ENCODE measurements around the gene SPP2. TPM values are rescaled to one million over a fixed set of nuclear protein-coding genes. Genes with fewer than 3 reads are reported as not detected.

SPP2 gene
- total and polyA plus RNA-seq, 9 of the 15 experiments (the other 6 are each of a cell fraction or from before 2014, with no cell fraction given), result not detected

DNA sequence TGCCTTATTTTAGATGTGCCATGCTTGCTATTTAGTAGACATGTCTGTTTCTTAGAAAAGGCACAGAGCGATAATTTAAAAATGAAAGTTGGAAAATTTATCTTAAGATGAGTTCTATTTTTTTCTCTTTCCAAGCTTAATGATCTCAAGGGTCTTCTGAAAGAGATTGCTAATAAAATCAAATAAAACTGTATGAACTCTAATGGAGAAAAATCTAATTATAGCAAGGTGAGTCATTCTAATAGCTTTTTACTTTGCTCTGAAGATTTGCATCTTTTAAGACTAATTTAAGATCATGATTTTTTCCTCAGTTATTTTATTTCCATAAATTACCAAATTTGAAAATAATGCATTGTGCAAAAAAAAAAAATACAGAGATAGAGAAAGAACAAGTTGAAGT lies 36.1 kb upstream of the SPP2 start:
- WGBS (ENCODE audit: insufficient coverage, low coverage, missing lambda C conversion rate), result 0% methylated on average over 1 of the region's 1 CpG

More for the DNA sequence above, 36.1 kb upstream of the SPP2 start:
- intact Hi-C loops (cut with micrococcal nuclease), result no loop called here
- Histone ChIP-seq H3K9me1 (ENCODE audit: control insufficient read depth, insufficient read depth, low read length) (no peaks in the 10 kb centered on the region), H3K27ac (ENCODE audit: extremely low read depth, low read depth, low read length) (no peak overlapping the region), H3K9ac (ENCODE audit: insufficient read depth in 1 of 2, low read depth in 2 of 2, low read length in 2 of 2) (no peak overlapping the region), H4K20me1 (replicated peaks; ENCODE audit: control insufficient read depth, insufficient read depth, low read length) (no peaks in the 10 kb centered on the region), H2AFZ (ENCODE audit: low read depth, low read length) (no peak overlapping the region), H3K4me2 (ENCODE audit: insufficient read depth, low read length) (no peak overlapping the region), H3K4me1 (replicated peaks in 1 of 2; ENCODE audit: control insufficient read depth in 2 of 2, insufficient read depth in 2 of 2, low read length in 2 of 2) (no peaks in the 10 kb centered on the region), H3K4me3 (no peak overlapping the region), H3K9me3 (replicated peaks; ENCODE audit: control insufficient read depth, insufficient read depth, low read depth, low read length) (no peaks in the 10 kb centered on the region), H3K36me3 (ENCODE audit: control insufficient read depth, insufficient read depth, low read length) (no peaks in the 10 kb centered on the region), H3K79me2 (ENCODE audit: control insufficient read depth, insufficient read depth, low read length) (no peaks in the 10 kb centered on the region), H3K27me3 (ENCODE audit: control insufficient read depth in 2 of 2, insufficient read depth in 2 of 2, low read length in 2 of 2) (no peaks in the 10 kb centered on the region)
- no peak for TF ChIP-seq CEBPB (tag; IDR thresholded peaks at IDR 0.05)
- no peak for TF ChIP-seq ZNF282 (CRISPR knock-in tag; IDR thresholded peaks at IDR 0.05)
- TF ChIP-seq GTF2E2 (tag; IDR thresholded peaks at IDR 0.05), result no peak
- TF ChIP-seq NFE2 (IDR thresholded peaks at IDR 0.05; ENCODE audit: low read depth), result no peak
- TF ChIP-seq ZNF584 (CRISPR knock-in tag; IDR thresholded peaks at IDR 0.05; ENCODE audit: low read depth), result no peak
- no peak for TF ChIP-seq LARP7 (IDR thresholded peaks at IDR 0.05)
- TF ChIP-seq RBFOX2 (IDR thresholded peaks at IDR 0.05; ENCODE audit: low read depth, low read length), result no peak
- no peak for TF ChIP-seq KLF6 (CRISPR knock-in tag; IDR thresholded peaks at IDR 0.05; ENCODE audit: borderline replicate concordance)
- TF ChIP-seq, protein P1, sequence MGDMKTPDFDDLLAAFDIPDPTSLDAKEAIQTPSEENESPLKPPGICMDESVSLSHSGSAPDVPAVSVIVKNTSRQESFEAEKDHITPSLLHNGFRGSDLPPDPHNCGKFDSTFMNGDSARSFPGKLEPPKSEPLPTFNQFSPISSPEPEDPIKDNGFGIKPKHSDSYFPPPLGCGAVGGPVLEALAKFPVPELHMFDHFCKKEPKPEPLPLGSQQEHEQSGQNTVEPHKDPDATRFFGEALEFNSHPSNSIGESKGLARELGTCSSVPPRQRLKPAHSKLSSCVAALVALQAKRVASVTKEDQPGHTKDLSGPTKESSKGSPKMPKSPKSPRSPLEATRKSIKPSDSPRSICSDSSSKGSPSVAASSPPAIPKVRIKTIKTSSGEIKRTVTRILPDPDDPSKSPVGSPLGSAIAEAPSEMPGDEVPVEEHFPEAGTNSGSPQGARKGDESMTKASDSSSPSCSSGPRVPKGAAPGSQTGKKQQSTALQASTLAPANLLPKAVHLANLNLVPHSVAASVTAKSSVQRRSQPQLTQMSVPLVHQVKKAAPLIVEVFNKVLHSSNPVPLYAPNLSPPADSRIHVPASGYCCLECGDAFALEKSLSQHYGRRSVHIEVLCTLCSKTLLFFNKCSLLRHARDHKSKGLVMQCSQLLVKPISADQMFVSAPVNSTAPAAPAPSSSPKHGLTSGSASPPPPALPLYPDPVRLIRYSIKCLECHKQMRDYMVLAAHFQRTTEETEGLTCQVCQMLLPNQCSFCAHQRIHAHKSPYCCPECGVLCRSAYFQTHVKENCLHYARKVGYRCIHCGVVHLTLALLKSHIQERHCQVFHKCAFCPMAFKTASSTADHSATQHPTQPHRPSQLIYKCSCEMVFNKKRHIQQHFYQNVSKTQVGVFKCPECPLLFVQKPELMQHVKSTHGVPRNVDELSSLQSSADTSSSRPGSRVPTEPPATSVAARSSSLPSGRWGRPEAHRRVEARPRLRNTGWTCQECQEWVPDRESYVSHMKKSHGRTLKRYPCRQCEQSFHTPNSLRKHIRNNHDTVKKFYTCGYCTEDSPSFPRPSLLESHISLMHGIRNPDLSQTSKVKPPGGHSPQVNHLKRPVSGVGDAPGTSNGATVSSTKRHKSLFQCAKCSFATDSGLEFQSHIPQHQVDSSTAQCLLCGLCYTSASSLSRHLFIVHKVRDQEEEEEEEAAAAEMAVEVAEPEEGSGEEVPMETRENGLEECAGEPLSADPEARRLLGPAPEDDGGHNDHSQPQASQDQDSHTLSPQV (IDR thresholded peaks at IDR 0.05), result no peak
- no peak for FAIRE-seq
- BruUV-seq (replicated peaks), result no TSS peak
- CTCF ChIA-PET (ENCODE audit: low intra/inter-chr PET ratio), result no interaction called here
- ATAC-seq, result no peak
- no peak for DNase-seq (ENCODE audit: extremely low read depth in 1 of 4, low spot score in 3 of 4)
- POLR2A ChIA-PET, result no interaction called here
- in situ Hi-C loops (cut with MboI), result no loop called here

Data from K562 (cell line).